Stomach (tissue), 4 donors: Measurements from ENCODE around the gene HABP4.

Source experiments
- EP300 ChIP-seq: sonication (generic); formaldehyde crosslinking; IDR thresholded peaks from one replicate; pipeline ENCODE4 v1.6.1; 2017; ENCODE audit warnings: antibody characterized with exemption
- POLR2A ChIP-seq, 4 donors: fragments of 450-650 bp; IDR thresholded peaks; one replicate each; pipeline ENCODE4 v1.6.1; 2016; ENCODE audit warnings: antibody characterized with exemption in 4 of 4, control low read depth in 2 of 4, mild to moderate bottlenecking in 1 of 4, moderate library complexity in 1 of 4
- TF ChIP-seq, protein P1 (sequence below), 7 experiments: fragments of 450-650 bp in 4 of 7; fragments of 200-600 bp in 3 of 7; sonication (generic) in 3 of 7; IDR thresholded peaks; one replicate each; pipeline ENCODE4 v1.5.1; 2016 to 2019; ENCODE audit warnings: antibody characterized with exemption in 7 of 7, control low read depth in 2 of 7, mild to moderate bottlenecking in 1 of 7

DNA sequence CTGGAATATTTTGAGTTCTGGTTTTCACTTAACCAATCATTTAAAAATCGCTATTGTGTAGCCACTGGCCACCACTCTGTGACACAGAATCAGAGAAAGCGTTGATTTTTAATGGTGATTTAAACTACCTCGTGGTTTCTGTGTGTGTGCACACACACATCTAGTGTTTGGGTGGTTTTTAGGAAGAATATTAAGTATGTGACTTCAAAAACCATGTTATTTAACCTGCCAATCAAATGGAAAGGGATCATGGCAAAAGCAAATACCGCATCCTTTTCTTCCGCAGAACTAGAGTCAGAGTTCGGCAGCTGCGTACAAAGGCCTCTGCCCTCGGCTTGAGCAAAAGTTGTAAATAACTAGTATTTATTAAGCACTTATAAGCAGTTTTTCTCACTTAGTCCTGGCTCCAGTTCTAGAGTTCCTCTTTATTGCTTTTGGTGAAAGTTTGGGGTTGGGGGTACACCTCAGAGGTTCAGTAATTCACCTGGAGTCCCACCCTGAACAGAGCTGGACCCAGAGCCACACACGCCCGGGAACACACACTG, 40.6 kb downstream of the HABP4 start:
- TF ChIP-seq, protein P1, sequence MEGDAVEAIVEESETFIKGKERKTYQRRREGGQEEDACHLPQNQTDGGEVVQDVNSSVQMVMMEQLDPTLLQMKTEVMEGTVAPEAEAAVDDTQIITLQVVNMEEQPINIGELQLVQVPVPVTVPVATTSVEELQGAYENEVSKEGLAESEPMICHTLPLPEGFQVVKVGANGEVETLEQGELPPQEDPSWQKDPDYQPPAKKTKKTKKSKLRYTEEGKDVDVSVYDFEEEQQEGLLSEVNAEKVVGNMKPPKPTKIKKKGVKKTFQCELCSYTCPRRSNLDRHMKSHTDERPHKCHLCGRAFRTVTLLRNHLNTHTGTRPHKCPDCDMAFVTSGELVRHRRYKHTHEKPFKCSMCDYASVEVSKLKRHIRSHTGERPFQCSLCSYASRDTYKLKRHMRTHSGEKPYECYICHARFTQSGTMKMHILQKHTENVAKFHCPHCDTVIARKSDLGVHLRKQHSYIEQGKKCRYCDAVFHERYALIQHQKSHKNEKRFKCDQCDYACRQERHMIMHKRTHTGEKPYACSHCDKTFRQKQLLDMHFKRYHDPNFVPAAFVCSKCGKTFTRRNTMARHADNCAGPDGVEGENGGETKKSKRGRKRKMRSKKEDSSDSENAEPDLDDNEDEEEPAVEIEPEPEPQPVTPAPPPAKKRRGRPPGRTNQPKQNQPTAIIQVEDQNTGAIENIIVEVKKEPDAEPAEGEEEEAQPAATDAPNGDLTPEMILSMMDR (IDR thresholded peaks at IDR 0.05), result no peak
- TF ChIP-seq POLR2A (IDR thresholded peaks at IDR 0.05), result no peak
- no peak for TF ChIP-seq EP300
